Endodermal cell (in vitro differentiated cells): ENCODE measurements around the gene PURA. TPM values are rescaled to one million over a fixed set of nuclear protein-coding genes. Genes with fewer than 3 reads are reported as not detected.
A peak's percentile ranks its signal among the peaks of the same experiment; 100 is the strongest.

Experiments
- DNase-seq: peaks from one replicate; pipeline ENCODE4 v3.0.0-alpha.2; 2017
- H3K27ac ChIP-seq: 2 replicates; pipeline ENCODE4 v1.5.1; 2013; ENCODE audit warnings: mild to moderate bottlenecking, low read depth, low read length, moderate library complexity
- H3K27me3 ChIP-seq: 2 replicates; pipeline ENCODE4 v1.6.1; 2013; ENCODE audit warnings: mild to moderate bottlenecking, low read length, moderate library complexity; ENCODE audit not compliant: insufficient read depth, control insufficient read depth, poor library complexity, severe bottlenecking
- H3K36me3 ChIP-seq: 2 replicates; pipeline ENCODE4 v1.7.0; 2013; ENCODE audit warnings: mild to moderate bottlenecking, low read length, moderate library complexity; ENCODE audit not compliant: control insufficient read depth, insufficient read depth
- H3K4me1 ChIP-seq: one replicate; pipeline ENCODE4 v1.7.0; 2013; ENCODE audit warnings: low read length; ENCODE audit not compliant: control insufficient read depth, insufficient read depth
- H3K4me3 ChIP-seq: 2 replicates; pipeline ENCODE4 v1.5.1; 2013; ENCODE audit warnings: mild to moderate bottlenecking, low read length, moderate library complexity
- H3K9ac ChIP-seq: 2 replicates; pipeline ENCODE4 v1.6.1; 2013; ENCODE audit warnings: mild to moderate bottlenecking, low read length, moderate library complexity; ENCODE audit not compliant: poor library complexity, severe bottlenecking; ENCODE audit errors: extremely low read depth
- H3K9me3 ChIP-seq: 2 replicates; pipeline ENCODE4 v1.6.1; 2013; ENCODE audit warnings: mild to moderate bottlenecking, low read length, moderate library complexity; ENCODE audit not compliant: control insufficient read depth
- H3K27ac Mint-ChIP-seq: 2 replicates; pipeline ENCODE4 v1.8.0; 2020; ENCODE audit warnings: mixed read lengths
- H3K27me3 Mint-ChIP-seq: 2 replicates; pipeline ENCODE4 v1.8.0; 2021; ENCODE audit warnings: mild to moderate bottlenecking, mixed read lengths; ENCODE audit not compliant: insufficient read depth
- H3K36me3 Mint-ChIP-seq: 2 replicates; pipeline ENCODE4 v1.8.0; 2020; ENCODE audit warnings: low read depth, mixed read lengths
- H3K4me1 Mint-ChIP-seq: 2 replicates; pipeline ENCODE4 v1.8.0; 2020; ENCODE audit warnings: mixed read lengths
- H3K4me3 Mint-ChIP-seq: 2 replicates; pipeline ENCODE4 v1.8.0; 2020; ENCODE audit warnings: mild to moderate bottlenecking, moderate library complexity, mixed read lengths
- H3K9me3 Mint-ChIP-seq: 2 replicates; pipeline ENCODE4 v1.8.0; 2020; ENCODE audit warnings: mild to moderate bottlenecking, mixed read lengths
- WGBS, 2 experiments: methylation state at CpG; one replicate each; pipeline versions ENCODE4 v1.1.5 to v1.1.7; 2013; ENCODE audit warnings: missing lambda C conversion rate in 2 of 2, mixed read lengths in 1 of 2; ENCODE audit not compliant: insufficient coverage in 1 of 2, insufficient read length in 1 of 2; 5-methylcytosine and 5-hydroxymethylcytosine counted together
- total RNA-seq, 2 donors: library from RNA; stranded (reverse); fragmentation: NEBNext Ultra II Directional in 1 of 2; extraction: Animal tissue kit (Norgen Biotek cat#: 25700) in 1 of 2; gene quantifications; 2 replicates in 1 of 2; 3 replicates in 1 of 2; pipeline ENCODE4 v1.2.1, GENCODE V29; 2021
- TF ChIP-seq, protein P1 (sequence below): fragments of 200-600 bp; sonication (generic); conservative IDR thresholded peaks from 2 replicates; pipeline ENCODE4 v1.5.0; 2021; ENCODE audit warnings: antibody characterized with exemption, mild to moderate bottlenecking

PURA gene
- total RNA-seq, 2 donors from 2014 or later = 6.8 to 7.7 TPM

DNA sequence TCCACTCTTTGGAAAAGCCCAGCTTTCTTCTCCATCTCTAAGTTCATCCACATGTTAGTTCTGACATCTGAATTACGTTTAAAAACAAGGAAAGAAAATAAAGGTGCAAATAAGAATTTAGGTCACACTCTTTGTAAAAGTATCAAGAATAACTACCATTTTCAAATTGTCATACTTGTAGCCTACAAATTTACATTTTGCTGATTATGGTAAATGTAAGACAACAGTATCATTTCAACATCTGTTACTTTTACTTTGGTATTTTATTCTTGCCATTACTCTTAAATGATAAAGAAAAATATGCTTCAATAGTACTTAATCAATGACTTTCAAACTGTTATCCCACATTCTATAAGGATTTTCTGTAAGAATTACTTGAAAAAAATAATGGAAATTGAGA is 9.8 kb upstream of the PURA start:
- Histone ChIP-seq H3K27me3 (peaks cover 79% of the 10 kb centered on the region), H3K36me3 (no peaks in the 10 kb centered on the region), H3K9me3 (no peaks in the 10 kb centered on the region), H3K9ac (no peak overlapping the region), H3K4me1 (peaks cover 5% of the 10 kb centered on the region), H3K27ac (no peak overlapping the region), H3K4me3 (no peak overlapping the region)
- Mint-ChIP-seq H3K27me3 (peaks cover 71% of the 10 kb centered on the region), H3K4me1 (peaks cover 22% of the 10 kb centered on the region), H3K4me3 (no peak overlapping the region), H3K36me3 (no peaks in the 10 kb centered on the region), H3K27ac (no peak overlapping the region), H3K9me3 (no peaks in the 10 kb centered on the region)
- no peak for DNase-seq
- 0 to 60% methylated on average over 1 of the region's 1 CpG for WGBS, 2 experiments
- TF ChIP-seq, protein P1, sequence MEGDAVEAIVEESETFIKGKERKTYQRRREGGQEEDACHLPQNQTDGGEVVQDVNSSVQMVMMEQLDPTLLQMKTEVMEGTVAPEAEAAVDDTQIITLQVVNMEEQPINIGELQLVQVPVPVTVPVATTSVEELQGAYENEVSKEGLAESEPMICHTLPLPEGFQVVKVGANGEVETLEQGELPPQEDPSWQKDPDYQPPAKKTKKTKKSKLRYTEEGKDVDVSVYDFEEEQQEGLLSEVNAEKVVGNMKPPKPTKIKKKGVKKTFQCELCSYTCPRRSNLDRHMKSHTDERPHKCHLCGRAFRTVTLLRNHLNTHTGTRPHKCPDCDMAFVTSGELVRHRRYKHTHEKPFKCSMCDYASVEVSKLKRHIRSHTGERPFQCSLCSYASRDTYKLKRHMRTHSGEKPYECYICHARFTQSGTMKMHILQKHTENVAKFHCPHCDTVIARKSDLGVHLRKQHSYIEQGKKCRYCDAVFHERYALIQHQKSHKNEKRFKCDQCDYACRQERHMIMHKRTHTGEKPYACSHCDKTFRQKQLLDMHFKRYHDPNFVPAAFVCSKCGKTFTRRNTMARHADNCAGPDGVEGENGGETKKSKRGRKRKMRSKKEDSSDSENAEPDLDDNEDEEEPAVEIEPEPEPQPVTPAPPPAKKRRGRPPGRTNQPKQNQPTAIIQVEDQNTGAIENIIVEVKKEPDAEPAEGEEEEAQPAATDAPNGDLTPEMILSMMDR = no peak

DNA sequence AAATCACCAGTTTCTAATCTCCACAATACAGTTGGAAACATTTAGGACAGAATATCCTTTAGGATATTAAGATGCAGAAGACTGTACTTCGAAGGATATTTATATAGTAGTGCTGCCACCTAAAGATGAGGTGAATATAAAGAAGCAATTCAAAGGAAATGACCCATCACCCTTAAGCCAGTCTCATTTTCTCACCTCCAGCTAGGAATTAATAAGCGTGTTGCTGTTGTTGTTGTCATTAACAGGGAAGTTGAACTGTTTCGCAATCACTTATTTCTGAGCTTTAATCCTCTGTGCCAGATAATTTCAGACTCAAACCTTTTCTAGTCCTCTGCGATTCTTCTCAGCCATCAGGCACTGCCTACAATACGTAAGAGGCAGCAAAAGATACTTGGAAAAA is 7.8 kb upstream of the PURA start:
- no peaks in the 10 kb centered on the region for H3K36me3 ChIP-seq
- no peaks in the 10 kb centered on the region for H3K36me3 Mint-ChIP-seq
- H3K9me3 Mint-ChIP-seq = no peaks in the 10 kb centered on the region
- no peaks in the 10 kb centered on the region for H3K9me3 ChIP-seq
- H3K4me1 ChIP-seq = peaks cover 5% of the 10 kb centered on the region
- peaks cover 86% of the 10 kb centered on the region for H3K27me3 ChIP-seq
- H3K27ac ChIP-seq = no peak overlapping the region
- no peak overlapping the region for H3K4me3 ChIP-seq
- peaks cover 31% of the 10 kb centered on the region for H3K4me1 Mint-ChIP-seq
- DNase-seq = no peak
- no peak overlapping the region for H3K4me3 Mint-ChIP-seq
- 62 to 66% methylated on average over 3 to 5 of the region's 5 CpGs for WGBS, 2 experiments
- TF ChIP-seq, protein P1 = no peak
- H3K9ac ChIP-seq = no peak overlapping the region
- H3K27ac Mint-ChIP-seq = no peak overlapping the region
- H3K27me3 Mint-ChIP-seq = peaks cover 76% of the 10 kb centered on the region

DNA sequence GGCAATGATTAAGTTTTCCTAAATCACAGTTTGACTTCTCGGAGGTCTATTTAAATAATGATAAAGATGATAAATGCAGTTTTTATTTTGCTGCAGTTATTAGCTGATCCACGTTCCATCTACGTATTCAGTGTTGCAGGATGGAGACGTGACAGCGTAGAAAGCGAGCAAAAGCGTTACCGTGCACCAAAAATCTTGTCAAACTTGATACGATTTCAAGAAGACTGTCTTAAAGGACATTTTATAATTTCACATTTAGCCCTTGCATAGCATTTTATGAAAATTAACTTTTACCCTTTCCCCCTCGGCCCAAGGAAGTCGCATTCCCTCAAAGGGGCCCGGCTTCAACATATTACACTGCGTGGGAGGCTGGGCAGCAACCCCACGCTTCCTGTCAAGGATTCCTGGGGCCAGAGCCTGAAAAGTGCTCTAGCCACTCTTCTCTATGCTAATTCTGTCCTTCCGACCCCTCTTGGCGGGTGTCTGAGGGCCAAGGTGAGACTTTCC is 7.1 kb upstream of the PURA start:
- peak overlapping the region; percentile 91 for H3K27ac Mint-ChIP-seq

More for the DNA sequence above, 7.1 kb upstream of the PURA start:
- Mint-ChIP-seq H3K4me3 (peak overlapping the region; percentile 80), H3K36me3 (no peaks in the 10 kb centered on the region), H3K9me3 (no peaks in the 10 kb centered on the region), H3K4me1 (peaks cover 36% of the 10 kb centered on the region), H3K27me3 (peaks cover 80% of the 10 kb centered on the region)
- peaks cover 5% of the 10 kb centered on the region for H3K4me1 ChIP-seq
- DNase-seq = no peak
- TF ChIP-seq, protein P1 = no peak
- peaks cover 86% of the 10 kb centered on the region for H3K27me3 ChIP-seq
- no peak overlapping the region for H3K27ac ChIP-seq
- H3K9ac ChIP-seq = peak overlapping the region; percentile 52
- H3K4me3 ChIP-seq = peak overlapping the region; percentile 83
- no peaks in the 10 kb centered on the region for H3K9me3 ChIP-seq
- H3K36me3 ChIP-seq = no peaks in the 10 kb centered on the region
- WGBS, 2 experiments = 27 to 33% methylated on average over 12 to 16 of the region's 16 CpGs
